Measurements from ENCODE around the gene PER2.
"Not testable (repeated sequence)": the region's sequence is repeated elsewhere in the genome, so short reads cannot be mapped to it uniquely, and the experiment has no call there.

The PER2 gene, protein sequence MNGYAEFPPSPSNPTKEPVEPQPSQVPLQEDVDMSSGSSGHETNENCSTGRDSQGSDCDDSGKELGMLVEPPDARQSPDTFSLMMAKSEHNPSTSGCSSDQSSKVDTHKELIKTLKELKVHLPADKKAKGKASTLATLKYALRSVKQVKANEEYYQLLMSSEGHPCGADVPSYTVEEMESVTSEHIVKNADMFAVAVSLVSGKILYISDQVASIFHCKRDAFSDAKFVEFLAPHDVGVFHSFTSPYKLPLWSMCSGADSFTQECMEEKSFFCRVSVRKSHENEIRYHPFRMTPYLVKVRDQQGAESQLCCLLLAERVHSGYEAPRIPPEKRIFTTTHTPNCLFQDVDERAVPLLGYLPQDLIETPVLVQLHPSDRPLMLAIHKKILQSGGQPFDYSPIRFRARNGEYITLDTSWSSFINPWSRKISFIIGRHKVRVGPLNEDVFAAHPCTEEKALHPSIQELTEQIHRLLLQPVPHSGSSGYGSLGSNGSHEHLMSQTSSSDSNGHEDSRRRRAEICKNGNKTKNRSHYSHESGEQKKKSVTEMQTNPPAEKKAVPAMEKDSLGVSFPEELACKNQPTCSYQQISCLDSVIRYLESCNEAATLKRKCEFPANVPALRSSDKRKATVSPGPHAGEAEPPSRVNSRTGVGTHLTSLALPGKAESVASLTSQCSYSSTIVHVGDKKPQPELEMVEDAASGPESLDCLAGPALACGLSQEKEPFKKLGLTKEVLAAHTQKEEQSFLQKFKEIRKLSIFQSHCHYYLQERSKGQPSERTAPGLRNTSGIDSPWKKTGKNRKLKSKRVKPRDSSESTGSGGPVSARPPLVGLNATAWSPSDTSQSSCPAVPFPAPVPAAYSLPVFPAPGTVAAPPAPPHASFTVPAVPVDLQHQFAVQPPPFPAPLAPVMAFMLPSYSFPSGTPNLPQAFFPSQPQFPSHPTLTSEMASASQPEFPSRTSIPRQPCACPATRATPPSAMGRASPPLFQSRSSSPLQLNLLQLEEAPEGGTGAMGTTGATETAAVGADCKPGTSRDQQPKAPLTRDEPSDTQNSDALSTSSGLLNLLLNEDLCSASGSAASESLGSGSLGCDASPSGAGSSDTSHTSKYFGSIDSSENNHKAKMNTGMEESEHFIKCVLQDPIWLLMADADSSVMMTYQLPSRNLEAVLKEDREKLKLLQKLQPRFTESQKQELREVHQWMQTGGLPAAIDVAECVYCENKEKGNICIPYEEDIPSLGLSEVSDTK (N-terminal part only)

DNA sequence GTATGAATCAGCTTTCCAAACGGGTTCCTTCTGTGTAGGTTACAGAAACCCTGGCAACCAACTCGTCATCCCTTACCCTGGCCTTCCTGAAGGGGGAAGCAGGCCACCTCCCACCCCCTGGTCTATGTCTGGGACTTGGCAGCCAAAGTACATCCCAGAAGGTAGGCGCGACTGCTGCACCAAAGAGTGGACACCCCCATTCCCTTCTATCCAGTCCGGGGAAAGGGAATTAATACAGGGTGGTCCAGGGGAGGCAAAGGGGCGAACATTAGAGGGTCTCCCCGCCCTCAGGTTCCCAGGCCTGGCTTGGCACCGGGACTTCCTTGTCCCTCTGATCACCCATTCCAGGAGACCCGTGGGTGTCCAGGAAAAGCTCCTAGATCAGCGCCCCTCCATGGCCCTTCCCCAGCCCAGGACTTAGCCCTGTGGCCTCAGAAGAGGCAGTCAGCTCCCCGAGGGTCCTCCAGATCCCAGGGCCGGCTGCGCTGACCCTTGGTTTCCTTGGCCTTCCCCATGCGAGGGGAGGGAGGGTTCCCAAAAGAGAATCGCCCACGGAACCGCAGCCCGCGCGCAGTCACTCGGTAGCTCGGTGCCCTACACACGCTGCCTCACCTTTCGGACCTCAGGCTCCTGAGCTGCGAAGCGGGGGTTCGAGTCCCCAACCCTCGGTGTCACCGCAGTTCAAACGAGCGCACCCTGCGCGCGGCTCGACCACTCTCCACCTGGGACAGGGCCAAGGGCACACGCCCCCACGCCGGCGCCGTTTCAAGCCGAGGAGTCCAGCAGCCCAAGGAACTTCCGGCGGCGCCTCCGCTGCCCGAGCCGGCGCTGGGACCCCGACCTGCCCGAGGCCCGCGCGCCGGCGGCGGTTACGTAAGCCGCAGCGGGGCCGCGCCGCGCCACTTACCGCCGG is at the start of gene PER2:
Gene PER2, minus strand, starts transcription at position 874 of the 913 bp plus-strand sequence. CDS start 10,674 bp downstream, outside the sequence.
- in situ Hi-C loops (cut with MboI; ENCODE audit: low sequenced_read_pairs) = no loop called here

DNA sequence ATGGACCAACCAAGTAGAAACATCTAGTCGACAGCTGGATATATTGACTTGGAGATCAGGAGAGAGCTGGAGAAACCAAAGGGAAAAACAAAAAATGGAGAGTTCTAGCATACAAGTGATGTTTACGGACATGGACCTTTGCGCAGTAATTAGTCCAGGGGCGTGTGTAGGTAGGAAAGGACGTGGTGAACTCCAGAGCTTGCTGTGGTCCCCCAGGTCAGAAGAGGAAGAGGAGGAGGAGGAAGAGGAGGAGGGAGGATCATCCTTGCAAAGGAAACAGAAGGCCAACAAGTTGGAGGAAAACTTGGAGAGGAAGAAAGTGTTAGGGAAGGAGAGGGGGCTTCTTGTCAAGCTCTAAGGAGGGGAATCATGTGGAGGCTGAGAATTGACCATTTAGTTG is 49.4 kb upstream of the PER2 start:
- in situ Hi-C loops (cut with MboI; ENCODE audit: low sequenced_read_pairs) = no loop called here

DNA sequence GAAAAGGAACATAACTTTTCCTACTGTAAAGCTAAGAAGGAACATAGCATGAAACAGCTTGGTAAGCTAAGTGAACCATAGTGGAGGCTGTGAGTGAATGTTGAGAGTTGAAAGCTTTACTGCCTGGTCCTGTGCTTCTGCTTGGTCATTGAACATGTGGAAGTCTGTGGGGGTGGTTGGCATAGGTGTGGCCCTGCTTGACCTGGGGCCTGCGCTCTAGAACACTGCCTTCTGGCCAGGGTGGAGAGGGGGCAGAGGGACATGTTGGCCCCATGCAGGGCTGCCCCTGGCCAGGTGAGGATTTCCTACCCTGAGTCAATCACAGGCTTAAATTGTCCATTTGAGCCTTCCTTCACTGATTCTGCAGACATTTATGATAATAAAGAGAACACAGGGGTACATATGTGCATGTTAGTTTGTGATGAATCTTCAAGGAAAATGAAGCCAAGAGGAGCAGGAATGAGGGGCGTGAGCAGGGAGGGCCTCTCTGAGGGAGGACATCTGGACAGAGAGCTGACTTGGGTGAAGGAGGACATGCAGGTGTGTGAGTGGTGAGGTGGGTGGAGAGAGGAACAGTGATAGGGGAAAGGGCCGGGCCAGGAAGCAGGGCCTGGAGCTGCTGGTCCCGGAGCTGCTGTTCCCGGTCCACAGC is 48.5 kb upstream of the PER2 start:
- in situ Hi-C loops (cut with MboI; ENCODE audit: low sequenced_read_pairs) = no loop called here

- in situ Hi-C loops (cut with MboI; ENCODE audit: low sequenced_read_pairs) = no loop called here
Measured at GRCh38 chr2:238336151-238336550, 47.7 kb upstream of the PER2 start.

- in situ Hi-C loops (cut with MboI; ENCODE audit: low sequenced_read_pairs) = not testable (repeated sequence)
Measured at GRCh38 chr2:238335591-238335990, 47.2 kb upstream of the PER2 start.

DNA sequence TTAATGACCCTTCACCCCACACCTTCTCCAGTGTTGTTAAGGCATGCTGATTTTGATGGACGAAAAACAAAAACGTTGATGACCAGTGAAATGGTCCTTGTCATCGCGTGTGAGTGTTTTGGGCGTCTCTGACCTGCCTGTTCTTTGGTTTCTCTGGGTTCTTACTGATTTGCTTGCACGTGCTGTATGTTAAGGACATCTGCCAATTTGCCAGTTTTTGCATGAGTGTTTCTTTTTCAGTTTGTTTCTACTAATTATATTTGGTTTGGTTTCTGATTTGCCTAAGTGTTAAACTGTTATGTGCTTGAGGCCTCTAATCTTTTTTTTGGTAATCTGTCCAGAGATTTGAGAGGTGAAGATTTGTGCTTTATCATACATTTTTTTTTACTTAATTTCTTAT is 46.5 kb upstream of the PER2 start:
- in situ Hi-C loops (cut with MboI; ENCODE audit: low sequenced_read_pairs) = no loop called here

GRCh38 chr2:238331916-238332315 is 43.5 kb upstream of the PER2 start:
- in situ Hi-C loops (cut with MboI; ENCODE audit: low sequenced_read_pairs) = no loop called here

DNA sequence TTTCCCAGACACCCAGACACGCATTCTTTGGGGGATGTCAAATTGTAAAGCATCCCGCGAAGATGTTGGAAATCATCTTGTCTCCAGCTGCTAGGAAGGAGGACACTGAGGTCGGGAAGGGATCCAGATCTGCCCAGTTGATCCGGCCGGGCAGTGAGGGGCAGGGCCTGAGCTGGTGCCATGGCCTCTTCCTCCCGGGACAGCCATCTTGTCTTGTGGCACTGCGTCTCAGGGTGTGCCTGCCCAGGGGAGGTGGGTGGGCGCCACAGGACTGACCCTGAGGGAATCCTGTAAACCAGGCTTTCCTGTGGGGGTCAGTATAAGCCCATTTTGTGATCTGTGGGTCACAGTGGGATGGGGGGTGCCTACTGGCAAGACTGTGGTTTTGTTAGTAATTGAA is 42.0 kb upstream of the PER2 start:
- in situ Hi-C loops (cut with MboI; ENCODE audit: low sequenced_read_pairs) = no loop called here

GRCh38 chr2:238327751-238328150 is 39.3 kb upstream of the PER2 start:
- in situ Hi-C loops (cut with MboI; ENCODE audit: low sequenced_read_pairs) = no loop called here

GRCh38 chr2:238326801-238327365 is 38.5 kb upstream of the PER2 start:
- in situ Hi-C loops (cut with MboI; ENCODE audit: low sequenced_read_pairs) = no loop called here

DNA sequence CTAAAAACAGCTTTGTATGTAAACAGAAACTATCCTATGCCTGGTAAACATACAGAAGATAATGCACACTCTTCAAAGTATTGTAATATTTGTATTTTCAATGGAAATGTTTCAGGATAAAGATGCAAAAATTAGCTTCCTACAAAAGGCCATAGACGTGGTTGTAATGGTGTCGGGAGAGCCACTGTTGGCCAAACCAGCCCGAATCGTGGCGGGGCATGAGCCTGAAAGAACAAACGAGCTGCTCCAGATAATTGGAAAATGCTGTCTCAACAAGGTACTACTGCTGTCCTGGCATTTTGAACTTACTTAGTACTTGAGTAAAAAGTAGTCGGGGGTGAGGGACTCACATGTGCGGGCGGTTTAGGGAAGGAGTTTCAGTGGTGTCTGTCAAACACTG is 37.3 kb upstream of the PER2 start:
- in situ Hi-C loops (cut with MboI; ENCODE audit: low sequenced_read_pairs) = no loop called here

GRCh38 chr2:238324248-238324647 is 35.8 kb upstream of the PER2 start:
- in situ Hi-C loops (cut with MboI; ENCODE audit: low sequenced_read_pairs) = not testable (repeated sequence)

- in situ Hi-C loops (cut with MboI; ENCODE audit: low sequenced_read_pairs) = no loop called here
Measured at GRCh38 chr2:238322001-238322411, 33.6 kb upstream of the PER2 start.

DNA sequence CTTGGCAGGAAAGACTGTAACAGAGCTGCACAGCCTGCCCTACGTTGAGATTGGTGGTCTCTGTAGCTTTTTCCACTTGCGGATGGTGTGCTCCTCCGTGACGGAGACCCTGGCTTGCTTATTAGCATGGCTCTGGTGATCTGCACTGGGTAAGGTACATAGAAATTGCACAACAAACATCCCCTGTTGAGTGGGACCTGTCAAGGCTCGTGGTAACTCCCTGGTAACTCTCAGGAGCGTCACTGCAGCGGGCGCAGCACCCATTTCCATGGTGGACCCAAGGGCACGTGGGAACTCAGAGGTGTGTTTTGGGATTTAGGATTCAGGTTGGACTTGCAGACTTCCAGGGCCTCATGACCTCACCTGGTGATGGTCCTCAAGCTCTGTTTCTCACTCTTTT is 33.1 kb upstream of the PER2 start:
- in situ Hi-C loops (cut with MboI; ENCODE audit: low sequenced_read_pairs) = no loop called here

GRCh38 chr2:238320648-238321281 is 32.4 kb upstream of the PER2 start:
- in situ Hi-C loops (cut with MboI; ENCODE audit: low sequenced_read_pairs) = no loop called here

DNA sequence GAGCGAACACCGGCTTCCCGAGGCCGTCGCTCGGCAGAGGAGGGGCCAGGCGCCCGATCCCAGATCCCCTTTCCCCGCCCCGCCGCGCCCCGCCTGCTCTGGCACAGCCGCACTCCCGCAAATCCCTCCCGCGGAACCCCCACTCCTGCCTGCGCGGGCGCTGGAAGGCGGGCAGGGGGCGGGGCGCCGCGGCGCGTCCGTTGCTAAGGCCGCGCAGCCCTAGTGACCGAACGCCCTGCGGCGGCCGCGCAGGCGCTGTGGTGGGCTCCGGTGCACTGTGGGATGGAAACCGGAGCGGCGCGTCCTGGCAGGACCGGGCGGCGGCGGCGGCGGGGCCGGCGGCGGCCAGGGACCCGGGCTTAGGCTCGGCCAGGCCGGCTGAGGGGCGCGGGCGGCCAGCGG is 31.8 kb upstream of the PER2 start, which contains the start of gene TRAF3IP1:
Gene TRAF3IP1, plus strand, starts transcription at position 273 of the 402 bp plus-strand sequence. CDS start 145 bp downstream, outside the sequence.
- in situ Hi-C loops (cut with MboI; ENCODE audit: low sequenced_read_pairs) = no loop called here

GRCh38 chr2:238315031-238315595 is 26.7 kb upstream of the PER2 start:
- in situ Hi-C loops (cut with MboI; ENCODE audit: low sequenced_read_pairs) = no loop called here

DNA sequence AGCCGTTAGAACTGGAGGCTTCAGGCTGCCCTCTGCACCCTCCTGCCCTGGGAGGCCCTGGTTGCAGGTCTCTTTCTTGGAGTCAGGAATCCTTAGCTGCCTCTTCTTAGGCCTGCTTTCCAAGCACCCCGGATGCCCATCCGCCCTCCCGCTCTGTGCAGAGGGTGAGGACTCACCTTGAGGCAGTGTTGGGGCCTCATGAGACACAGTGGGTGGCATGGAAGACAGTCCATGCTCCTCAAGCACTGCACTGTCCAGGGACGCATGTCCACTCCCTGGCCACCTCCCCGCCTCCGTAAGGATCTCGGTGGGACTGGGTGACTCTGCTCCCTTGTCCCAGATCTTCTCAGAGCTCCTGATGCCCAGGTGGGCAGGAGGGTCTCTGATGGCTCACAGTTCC is 26.2 kb upstream of the PER2 start:
- in situ Hi-C loops (cut with MboI; ENCODE audit: low sequenced_read_pairs) = no loop called here

All from HL-60/S4 treated with phorbol 12-myristate 13-acetate at 8.2 ng/mL for 4 days and 3 days (cell line).